ENCODE results near the gene PRTG.
A peak's percentile ranks its signal among the peaks of the same experiment; 100 is the strongest.

GRCh38 chr15:55774113-55774970 is 31.4 kb upstream of the PRTG start:
- TF ChIP-seq CTCF (IDR thresholded peaks at IDR 0.05) (peak; percentile 88), TCF7L2 (IDR thresholded peaks at IDR 0.05; ENCODE audit: low read depth, low read length) (no peak), POLR2AphosphoS5 (IDR thresholded peaks at IDR 0.05; ENCODE audit: low read depth, low read length) (no peak), REST (IDR thresholded peaks at IDR 0.05; ENCODE audit: insufficient read depth in 1 of 2, low read depth in 2 of 2, low read length in 1 of 2) (no peak), SIN3A (IDR thresholded peaks at IDR 0.05; ENCODE audit: borderline replicate concordance, insufficient read depth, low read depth, low read length) (no peak)
